HG02610 (cell line): ENCODE results near the gene PTMA.
"Not testable (repeated sequence)": the region's sequence is repeated elsewhere in the genome, so short reads cannot be mapped to it uniquely, and the experiment has no call there.

Experiments
- ATAC-seq: cut with Tn5 transposase; IDR thresholded peaks from one replicate; pipeline ENCODE4 v1.9.1; 2021; ENCODE audit warnings: mild to moderate bottlenecking, moderate library complexity; ENCODE audit not compliant: unreplicated experiment

The PTMA gene

DNA sequence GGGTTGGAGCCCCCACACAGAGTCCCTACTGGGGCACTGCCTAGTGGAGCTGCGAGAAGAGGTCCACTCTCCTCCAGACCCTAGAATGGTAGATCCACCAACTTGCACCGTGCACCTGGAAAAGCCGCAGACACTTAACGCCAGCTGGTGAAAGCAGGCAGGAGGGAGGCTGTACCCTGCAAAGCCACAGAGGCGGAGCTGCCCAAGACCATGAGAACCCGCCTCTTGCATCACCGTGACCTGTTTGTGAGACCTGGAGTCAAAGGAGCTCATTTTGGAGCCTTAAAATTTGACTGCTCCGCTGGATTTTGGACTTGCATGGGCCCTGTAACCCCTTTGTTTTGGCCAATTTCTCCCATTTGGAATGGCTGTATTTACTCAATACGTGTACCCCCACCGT is 40.7 kb downstream of the PTMA start:
- not testable (repeated sequence) for ATAC-seq

DNA sequence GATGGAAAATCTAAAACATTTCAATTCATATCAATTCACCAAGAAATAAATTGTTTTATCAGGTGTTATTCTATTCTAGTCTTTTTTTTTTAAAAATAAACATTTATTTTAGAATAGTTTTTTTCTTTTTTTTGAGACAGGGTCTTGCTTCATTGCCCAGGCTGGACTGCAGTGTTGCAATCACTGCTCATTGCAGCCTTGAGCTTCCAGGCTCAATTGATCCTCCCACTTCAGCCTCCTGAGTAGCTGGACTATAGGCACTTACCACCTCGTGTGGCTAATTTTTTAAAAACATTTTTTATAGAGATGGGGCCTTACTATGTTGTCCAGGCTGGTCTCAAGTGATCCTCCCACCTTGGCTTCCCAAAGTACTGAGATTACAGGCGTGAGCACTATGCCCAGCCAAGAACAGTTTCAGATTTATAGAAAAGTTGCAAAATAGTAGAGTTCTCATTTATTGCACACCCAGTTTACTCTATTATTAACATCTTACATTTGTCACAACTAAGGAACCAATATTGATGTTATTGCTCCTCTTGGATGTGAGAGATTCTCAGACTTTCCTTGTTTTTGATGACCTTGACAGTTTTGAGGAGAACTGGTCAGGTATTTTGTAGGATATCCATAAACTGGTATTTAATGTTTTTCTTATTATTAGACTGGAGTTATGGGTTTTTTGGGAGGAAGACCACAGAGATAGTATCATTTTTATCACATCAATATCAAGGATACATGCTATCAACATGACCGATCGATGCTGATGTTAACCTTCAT is 42.9 kb downstream of the PTMA start:
- ATAC-seq: no peak

DNA sequence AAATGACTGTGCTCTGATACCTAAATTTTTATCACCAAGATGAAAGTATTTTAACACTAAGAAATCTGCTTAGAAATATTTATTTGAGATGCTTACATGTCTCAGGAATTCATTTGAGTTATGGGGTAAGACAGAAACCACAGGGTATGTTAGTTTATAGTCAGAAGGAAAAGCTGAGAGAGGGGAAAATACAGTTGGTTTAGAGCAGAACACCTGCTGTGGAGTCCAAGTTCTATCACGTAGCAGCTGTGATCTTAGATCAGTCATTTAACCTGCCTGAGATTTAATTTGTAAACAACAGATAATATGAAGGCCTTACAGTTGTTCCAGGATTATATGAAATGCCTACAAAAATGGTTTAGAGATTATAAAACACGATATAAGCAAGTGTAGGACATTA is 43.7 kb downstream of the PTMA start:
- ATAC-seq: no peak

DNA sequence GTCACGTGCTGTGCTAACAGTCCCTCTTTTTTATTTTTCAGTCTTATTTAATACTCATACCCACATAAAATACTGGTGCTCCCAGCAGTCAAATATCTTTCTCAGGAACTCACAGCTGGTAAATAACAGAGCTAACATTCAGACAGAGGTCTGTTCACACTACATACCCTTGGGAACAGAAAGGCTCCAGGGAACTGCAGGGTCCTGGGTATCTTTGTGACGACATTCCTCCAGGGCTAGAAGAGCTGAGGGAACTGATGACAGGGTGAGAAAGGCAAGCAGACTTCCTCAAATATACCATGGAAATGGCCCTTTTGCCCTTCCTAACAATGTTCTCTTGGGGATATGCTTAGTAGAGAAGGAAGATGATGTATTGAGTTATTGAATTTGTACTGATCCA is 53.4 kb downstream of the PTMA start:
- no peak for ATAC-seq
